ENCODE data around the gene KIT. TPM values are rescaled to one million over a fixed set of nuclear protein-coding genes. Genes with fewer than 3 reads are reported as not detected.

The KIT gene
- total RNA-seq, 1 experiment from 2014 or later, result not detected

- peaks cover 28% of the 10 kb centered on the region for H3K4me1 Mint-ChIP-seq (ENCODE audit: insufficient read depth, unreplicated experiment)
- peak overlapping the region; percentile 77 for H3K4me3 Mint-ChIP-seq (ENCODE audit: unreplicated experiment)
- intact Hi-C loops (cut with micrococcal nuclease), result no loop called here
- no peaks in the 10 kb centered on the region for H3K36me3 Mint-ChIP-seq (ENCODE audit: insufficient read depth, unreplicated experiment)
- DNase-seq (ENCODE audit: unreplicated experiment), result peak; percentile 36
- BruUV-seq (replicated peaks), result no TSS peak
- no peak overlapping the region for H3K27ac Mint-ChIP-seq (ENCODE audit: low read depth, unreplicated experiment)
- H3K27me3 Mint-ChIP-seq (ENCODE audit: insufficient read depth, unreplicated experiment), result no peaks in the 10 kb centered on the region
- no peaks in the 10 kb centered on the region for H3K9me3 Mint-ChIP-seq (ENCODE audit: unreplicated experiment)
- ChIA-PET CTCF (interaction anchor here (0.7 to 1.3 kb wide), 2 partner anchors 25 to 355 kb away, joined by 3 read pairs; no protein-coding TSS in a partner anchor), POLR2A (no interaction called here)
- no peak for TF ChIP-seq CTCF (IDR thresholded peaks at IDR 0.05; ENCODE audit: unreplicated experiment)
These were observed 2.2 kb downstream of the KIT start for GRCh38 chr4:54659749-54660535.

- Mint-ChIP-seq H3K27me3 (ENCODE audit: insufficient read depth, unreplicated experiment) (no peaks in the 10 kb centered on the region), H3K4me1 (ENCODE audit: insufficient read depth, unreplicated experiment) (peaks cover 28% of the 10 kb centered on the region), H3K9me3 (ENCODE audit: unreplicated experiment) (no peaks in the 10 kb centered on the region), H3K27ac (ENCODE audit: low read depth, unreplicated experiment) (no peak overlapping the region), H3K4me3 (ENCODE audit: unreplicated experiment) (no peak overlapping the region), H3K36me3 (ENCODE audit: insufficient read depth, unreplicated experiment) (no peaks in the 10 kb centered on the region)
- CTCF ChIA-PET, result interaction anchor here (0.6 to 1.3 kb wide), 4 partner anchors 13 to 354 kb away, joined by 3 read pairs; no protein-coding TSS in a partner anchor
- TF ChIP-seq CTCF (IDR thresholded peaks at IDR 0.05; ENCODE audit: unreplicated experiment), result no peak
- peak; percentile 11 for DNase-seq (ENCODE audit: unreplicated experiment)
- POLR2A ChIA-PET, result no interaction called here
- intact Hi-C loops (cut with micrococcal nuclease), result no loop called here
- no TSS peak for BruUV-seq (replicated peaks)
These were observed 2.8 kb downstream of the KIT start for GRCh38 chr4:54660591-54660990.

- BruUV-seq (replicated peaks), result TSS peak; percentile 94
- ChIA-PET POLR2A (no interaction called here), CTCF (interaction anchor here (0.6 to 1.3 kb wide), 3 partner anchors 13 to 329 kb away, joined by 3 read pairs; no protein-coding TSS in a partner anchor)
- intact Hi-C loops (cut with micrococcal nuclease), result no loop called here
- Mint-ChIP-seq H3K4me3 (ENCODE audit: unreplicated experiment) (no peak overlapping the region), H3K36me3 (ENCODE audit: insufficient read depth, unreplicated experiment) (no peaks in the 10 kb centered on the region), H3K4me1 (ENCODE audit: insufficient read depth, unreplicated experiment) (peaks cover 28% of the 10 kb centered on the region), H3K9me3 (ENCODE audit: unreplicated experiment) (no peaks in the 10 kb centered on the region), H3K27me3 (ENCODE audit: insufficient read depth, unreplicated experiment) (no peaks in the 10 kb centered on the region), H3K27ac (ENCODE audit: low read depth, unreplicated experiment) (no peak overlapping the region)
- TF ChIP-seq CTCF (IDR thresholded peaks at IDR 0.05; ENCODE audit: unreplicated experiment), result no peak
- peak; percentile 79 for DNase-seq (ENCODE audit: unreplicated experiment)
These were observed 3.4 kb downstream of the KIT start for GRCh38 chr4:54661169-54661568.

- Mint-ChIP-seq H3K36me3 (ENCODE audit: insufficient read depth, unreplicated experiment) (no peaks in the 10 kb centered on the region), H3K9me3 (ENCODE audit: unreplicated experiment) (no peaks in the 10 kb centered on the region), H3K4me1 (ENCODE audit: insufficient read depth, unreplicated experiment) (peaks cover 28% of the 10 kb centered on the region), H3K4me3 (ENCODE audit: unreplicated experiment) (no peak overlapping the region), H3K27ac (ENCODE audit: low read depth, unreplicated experiment) (no peak overlapping the region), H3K27me3 (ENCODE audit: insufficient read depth, unreplicated experiment) (no peaks in the 10 kb centered on the region)
- no TSS peak for BruUV-seq (replicated peaks)
- POLR2A ChIA-PET, result interaction anchor here (0.5 kb wide), 1 partner anchor 726 kb away, joined by 4 read pairs; no protein-coding TSS in a partner anchor
- TF ChIP-seq CTCF (IDR thresholded peaks at IDR 0.05; ENCODE audit: unreplicated experiment), result no peak
- CTCF ChIA-PET, result interaction anchor here (1.0 kb wide), 1 partner anchor 330 kb away, joined by 3 read pairs; no protein-coding TSS in a partner anchor
- peak; percentile 87 for DNase-seq (ENCODE audit: unreplicated experiment)
- intact Hi-C loops (cut with micrococcal nuclease), result no loop called here
These were observed 3.9 kb downstream of the KIT start for GRCh38 chr4:54661686-54662085.
